Activated CD8-positive, alpha-beta memory T cell treated with anti-CD3 and anti-CD28 coated beads, Interleukin-2, amount 50 U/mL, for 1 hour (primary cell): ENCODE measurements around the gene SKIDA1.

ENCODE experiments used
- DNase-seq: peaks from one replicate; pipeline ENCODE4 v3.0.0-alpha.2; 2020; ENCODE audit errors: extremely low read depth

SKIDA1 gene

DNA sequence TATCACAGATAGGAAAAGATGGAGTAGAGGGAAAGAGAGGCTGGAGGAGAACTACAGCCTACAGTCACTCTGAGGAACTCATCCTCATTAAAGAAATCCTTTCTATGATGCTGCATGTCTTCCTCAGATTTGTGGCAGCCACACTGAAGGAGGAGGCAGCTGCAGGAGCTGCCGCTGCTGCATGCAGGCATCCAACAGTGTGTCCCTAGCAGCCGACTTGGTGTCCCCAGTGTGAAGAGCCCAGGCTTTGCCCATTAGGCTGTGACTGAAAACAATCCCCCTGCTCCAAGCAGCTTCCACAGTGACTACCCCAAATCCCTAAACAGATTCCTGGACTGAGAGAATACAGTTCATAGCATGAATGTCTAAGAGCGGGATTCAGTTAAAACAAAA lies 23.1 kb downstream of the SKIDA1 start:
- DNase-seq: no peak

DNA sequence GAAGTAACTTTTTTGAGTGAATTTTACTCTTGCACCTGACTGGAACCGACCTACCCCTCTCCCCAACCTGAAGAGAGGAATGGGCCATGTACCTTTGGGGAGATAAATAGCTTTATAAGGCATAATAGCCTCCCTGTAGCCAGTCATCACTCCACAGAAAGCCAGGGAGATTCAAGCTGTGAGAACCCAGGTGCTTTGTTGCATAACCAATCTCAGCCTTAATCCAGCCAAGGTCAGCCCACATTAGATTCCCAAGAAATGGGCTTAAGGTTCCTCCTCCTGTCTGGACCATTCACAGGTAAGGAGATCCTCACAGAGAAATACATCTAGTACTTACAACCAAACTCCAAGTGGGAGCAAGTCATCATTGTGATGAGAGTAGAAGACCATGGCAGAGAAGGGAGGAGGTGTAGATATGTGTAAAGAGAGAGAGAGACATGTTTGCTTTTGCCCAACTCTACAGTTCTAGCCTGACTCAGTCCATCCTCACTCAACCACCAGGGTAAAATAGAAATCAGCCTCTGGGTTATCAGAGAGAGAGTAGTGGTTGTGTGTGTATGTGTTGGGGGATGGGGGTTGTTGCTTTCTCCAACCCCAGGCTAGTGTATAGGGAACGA lies 23.6 kb downstream of the SKIDA1 start:
- no peak for DNase-seq

DNA sequence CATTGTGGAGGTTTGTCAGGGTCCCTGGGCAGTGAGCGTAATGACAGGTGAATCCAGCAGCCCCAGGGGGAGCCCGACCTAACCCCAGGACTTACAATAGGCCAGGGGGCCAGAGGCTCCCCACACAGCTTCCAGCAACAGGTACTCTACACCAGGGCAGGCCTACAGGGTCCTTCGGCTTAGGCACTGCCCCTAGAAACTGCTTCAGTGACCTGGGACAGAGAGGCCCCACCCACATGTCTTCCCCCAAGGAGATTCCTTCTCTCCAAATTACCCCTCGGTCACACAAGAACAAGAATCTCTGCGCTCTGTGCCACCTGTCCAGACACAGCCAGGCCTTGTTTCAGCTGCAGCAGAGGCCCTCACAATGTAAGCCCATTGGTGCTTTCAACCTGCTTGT lies 24.4 kb downstream of the SKIDA1 start:
- no peak for DNase-seq

DNA sequence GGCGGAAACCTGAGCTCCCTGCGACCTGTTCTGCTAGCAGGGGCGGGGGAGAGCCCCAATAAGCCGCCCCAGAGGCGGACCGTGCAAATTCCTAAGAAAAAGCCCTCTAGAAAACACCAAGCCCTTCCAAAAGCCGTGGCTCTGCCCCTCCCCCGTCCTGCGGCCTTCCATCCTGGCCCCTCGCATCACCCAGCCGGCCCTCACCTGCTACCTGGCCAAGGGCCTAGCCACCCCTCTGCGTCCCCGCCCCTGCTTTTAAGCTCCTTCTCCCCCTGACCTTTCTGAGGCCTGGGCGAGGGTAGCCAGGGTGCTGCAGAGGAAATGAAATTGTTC lies 24.9 kb downstream of the SKIDA1 start:
- DNase-seq: no peak

DNA sequence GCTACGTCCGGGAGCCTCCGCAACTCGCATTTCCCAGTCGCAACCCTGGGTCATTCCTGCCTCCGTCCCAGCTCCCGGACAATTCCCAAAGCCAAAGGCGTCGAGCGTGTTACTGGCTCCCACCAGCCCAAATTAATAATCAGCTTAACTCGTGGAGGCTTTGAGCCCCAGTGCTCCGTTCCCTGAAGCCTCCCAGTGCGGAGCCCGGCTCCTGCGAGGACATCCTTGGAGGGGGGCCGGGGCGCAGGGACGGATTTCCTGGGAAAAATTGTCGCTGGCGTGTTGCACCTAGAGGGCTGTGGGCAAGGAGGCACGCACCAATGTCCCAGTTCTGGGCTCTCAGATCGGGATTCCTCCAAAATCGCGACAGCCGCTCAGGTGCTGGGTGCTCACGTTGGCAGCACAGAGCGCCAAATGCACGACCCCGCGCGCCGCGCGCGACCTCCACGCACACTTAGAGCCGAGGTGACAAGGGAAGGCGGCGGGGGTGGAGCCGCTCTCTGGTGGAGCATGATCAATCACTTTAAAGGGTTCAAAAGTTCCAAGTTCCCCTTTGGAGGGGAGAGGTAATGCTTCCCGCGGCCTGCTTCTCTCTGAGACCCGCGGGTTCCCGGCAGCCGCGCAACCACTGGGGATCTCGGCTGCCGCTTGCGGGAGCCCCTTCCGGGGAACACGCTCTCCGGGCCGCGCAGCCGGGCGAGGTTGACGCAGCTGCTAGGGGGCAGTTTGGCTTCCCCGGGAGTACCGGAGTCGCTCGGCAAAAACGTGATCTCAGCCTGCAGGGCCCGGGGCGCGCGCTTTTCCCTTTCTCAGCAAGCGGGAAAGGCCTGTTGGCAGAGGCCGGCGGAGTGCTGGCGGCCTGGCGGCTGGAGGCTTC lies 25.5 kb downstream of the SKIDA1 start:
- DNase-seq: no peak

DNA sequence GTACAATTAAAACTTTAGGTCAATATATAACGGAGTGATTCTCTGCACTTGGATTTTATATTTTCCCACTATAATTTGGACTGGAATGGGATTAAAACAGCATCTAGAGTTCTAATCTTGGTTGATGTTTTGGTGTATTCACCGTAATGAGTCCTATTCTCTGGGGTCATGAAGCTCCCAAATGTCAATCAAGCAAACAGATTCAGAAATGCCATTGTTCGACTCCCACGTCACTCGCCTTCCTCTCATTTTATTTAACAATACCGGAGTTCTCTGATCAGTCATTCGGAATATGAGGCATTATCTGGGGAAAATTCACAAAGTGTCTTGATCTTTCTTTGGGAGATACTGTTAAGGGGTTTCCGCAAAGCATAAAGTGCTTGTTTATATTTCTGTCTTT lies 26.5 kb downstream of the SKIDA1 start:
- no peak for DNase-seq

DNA sequence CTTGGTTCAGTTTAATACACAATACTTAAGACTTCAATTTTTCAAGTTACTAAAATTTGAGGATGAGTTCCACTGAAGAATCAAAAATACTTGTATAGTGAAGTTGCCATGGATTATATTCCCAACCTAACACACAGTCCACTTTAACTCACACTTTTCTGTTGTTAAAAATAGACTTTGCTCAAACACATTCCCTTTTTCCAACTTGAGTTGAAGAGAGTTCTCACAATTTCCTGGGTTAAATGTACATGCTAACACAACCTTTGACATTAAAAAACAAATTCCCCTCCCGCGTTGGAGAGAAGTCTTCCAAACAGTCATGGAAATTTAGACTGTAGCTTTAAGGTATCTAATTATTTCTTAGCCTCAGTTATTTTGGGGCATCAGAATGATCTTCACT lies 27.1 kb downstream of the SKIDA1 start:
- no peak for DNase-seq

DNA sequence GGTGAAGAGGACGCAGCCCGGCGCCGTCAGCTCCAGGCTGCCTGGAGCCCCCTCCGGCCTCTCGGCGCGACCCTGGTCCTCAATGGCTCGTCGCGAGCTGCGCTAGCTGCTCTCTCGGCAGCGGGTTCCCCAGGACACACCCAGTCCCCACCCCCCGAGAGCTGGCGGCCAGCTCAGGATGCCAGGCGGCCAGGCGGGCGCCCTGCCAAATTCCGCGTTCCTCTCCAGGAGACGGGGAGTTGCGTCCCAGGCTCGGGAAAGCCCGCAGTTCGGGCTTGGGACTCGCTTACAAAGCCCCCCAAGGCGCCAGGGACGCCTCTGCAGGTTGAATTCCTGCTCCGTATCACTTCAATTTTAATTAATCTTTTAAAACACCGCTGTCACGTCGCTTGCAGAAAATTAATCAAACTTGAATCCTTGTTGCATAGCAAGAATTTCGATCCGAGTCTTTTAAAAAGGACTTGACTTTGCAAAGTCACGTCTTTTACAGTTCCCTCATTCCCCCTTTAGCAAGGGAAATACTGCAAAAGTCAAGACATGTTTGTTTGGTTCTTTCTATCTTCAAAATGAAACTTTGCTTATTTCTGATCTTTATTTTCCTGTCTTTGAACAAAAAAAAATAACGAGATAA lies 28.2 kb downstream of the SKIDA1 start:
- no peak for DNase-seq

DNA sequence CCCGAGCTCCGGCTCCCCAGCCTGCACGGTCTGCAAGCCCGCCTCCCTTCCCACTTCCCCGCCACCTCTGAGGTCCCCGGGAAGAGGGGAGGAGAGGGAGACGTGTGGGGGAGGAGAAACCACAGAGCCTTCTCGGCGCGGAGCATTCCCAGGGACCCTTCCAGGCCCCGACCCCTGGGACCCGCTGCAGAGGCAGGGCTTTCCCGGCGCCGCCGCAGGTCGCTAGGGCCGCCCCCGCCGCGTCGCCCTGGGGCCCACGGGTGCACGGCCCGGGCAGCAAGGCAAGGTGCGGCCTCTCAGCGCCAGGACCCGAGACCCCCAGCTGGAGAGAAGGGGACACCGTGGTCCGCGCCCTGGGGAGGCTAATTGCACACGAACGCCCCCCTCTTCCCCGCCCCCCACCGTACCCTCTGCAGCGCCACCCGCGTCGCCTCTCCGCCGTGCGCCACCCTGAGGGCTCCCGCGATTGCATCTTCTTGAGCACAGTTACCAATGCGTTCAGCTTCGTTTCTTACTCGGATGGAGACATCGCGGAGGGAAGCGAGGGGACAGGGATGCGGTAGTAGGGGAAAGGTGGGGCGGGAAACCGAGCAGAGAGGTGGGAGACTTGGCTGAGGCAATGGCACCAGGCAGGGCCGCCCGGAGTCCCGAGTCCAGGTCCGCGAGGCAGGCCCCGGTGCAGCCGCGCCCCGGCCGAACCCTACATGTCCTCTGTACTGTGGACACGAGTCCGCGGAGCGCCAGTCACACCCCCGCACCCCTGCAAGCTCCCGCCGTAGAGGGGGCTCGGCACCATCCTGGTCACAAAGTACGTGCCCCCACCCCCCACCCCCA lies 28.9 kb downstream of the SKIDA1 start:
- DNase-seq: no peak

DNA sequence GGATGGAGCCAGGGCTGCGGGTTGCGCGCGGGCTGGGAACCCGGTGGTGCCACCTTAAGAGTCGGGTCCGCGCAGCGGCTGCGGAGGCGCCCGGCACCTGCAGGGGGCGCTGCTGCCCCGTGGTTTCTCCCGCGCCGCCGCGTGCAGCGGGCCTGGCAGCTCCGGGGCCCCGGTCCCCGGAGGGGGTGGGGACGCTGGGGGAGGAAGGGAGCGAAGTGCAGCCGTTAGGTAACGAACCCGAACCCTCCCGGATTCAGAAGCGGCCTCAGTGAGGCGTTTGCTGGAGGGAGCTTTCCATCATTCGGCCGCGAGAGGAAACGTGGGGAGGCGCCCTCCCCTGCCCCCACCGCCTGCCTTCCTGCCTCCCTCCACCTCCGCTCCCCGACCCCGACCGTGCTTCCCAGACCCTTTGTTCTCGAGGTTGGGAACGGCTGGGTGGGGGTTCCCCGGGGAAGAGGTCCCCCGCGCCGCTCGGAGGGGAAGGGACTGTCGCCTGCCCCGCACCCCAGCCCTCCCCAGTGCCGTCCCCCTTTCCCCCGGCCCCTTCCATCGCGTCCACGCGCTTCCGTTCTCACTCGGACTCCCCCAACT lies 29.6 kb downstream of the SKIDA1 start:
- DNase-seq: peak; percentile 36

DNA sequence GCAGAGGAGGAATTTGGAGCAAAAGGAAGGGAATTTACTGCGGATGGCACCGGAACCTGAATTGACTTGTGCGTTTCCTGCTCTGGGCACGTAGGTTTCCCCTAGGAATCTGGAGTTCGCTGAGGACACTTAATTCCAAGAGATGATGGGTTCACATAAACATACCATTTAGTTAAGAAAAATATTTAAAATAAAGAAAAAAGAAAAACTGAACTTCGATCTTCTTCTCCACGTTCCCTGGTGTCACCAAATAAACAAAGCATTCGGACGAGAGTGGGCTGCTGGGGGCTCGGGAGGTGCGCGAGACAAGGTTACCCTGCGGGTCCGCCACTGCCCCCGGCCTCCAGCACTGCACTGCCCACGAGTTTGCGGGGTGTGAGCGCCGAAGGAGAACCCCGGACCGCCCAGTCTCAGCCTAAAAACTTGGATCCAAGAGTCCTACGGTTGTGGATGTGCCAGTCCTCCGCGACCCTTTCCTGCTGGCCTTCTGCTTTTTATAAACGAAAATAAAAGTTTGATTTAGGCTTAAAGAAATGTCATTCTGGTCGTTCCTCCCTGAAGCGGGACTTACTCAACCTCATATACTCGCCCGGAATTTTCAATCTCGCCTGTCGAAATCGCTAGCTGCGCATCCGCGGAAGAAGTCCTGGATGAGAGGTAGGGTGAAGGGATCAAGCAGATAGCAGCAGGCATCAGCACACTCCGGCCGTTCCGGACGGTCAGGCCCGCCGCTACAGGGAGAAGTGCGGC lies 30.3 kb downstream of the SKIDA1 start:
- no peak for DNase-seq

DNA sequence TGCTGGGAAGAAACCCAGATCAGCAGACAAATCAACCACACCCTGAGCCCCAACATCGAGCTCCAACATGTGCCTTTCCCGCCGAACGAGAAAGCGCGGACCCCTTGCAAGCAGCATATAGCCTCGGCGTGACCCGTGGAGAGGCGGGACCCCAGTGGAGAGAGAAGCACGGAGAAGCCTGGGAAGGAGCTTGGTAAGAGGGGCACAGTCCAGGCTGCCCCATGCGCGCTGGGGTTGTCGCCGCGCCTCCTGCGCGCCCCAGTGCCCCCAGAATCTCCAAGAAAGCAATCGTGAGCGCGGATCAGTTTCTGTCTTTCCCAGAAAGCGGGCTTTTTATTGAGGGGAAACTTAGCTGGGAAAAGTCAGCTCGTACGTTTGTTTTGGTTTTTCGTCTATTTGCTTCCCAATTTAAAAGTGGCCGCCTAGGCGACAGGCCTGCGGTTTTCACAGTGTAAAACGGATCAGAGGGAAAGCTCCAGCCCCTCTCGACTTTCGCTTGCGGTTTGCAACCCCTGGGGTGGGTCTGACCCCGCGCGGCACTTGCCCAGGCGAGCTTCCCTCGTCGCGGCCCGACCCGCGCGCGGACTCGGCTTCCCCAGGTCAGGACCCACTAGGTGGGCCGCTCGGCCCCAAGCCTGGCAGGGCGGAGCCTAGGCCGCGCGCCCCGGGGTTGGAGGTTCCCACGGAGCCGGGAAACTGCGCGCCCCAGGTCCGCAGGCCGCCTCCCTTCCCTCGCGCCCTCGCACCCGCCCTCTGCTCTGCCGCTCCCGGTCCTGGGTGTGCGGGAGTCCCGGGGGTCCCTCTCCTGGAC lies 31.1 kb downstream of the SKIDA1 start:
- no peak for DNase-seq

DNA sequence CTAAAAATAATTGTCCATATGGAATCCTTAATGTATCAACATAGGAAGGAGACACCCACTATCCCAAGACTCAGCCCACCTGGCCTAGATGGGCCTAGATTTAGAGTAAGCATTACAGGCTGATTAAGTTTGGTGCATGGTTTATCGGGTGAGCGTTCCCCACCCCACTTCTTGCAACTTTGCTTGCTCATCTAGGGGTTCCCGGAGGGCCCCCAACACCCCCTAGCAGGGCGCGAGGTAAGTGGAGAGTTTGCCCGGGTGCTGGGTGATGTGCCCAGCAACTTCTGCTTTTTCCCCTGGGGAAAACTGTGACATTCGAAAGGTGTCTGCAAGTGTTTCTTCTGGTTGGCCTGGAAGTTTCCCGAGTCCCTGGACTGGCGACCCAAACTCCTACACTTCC lies 31.7 kb downstream of the SKIDA1 start:
- no peak for DNase-seq

DNA sequence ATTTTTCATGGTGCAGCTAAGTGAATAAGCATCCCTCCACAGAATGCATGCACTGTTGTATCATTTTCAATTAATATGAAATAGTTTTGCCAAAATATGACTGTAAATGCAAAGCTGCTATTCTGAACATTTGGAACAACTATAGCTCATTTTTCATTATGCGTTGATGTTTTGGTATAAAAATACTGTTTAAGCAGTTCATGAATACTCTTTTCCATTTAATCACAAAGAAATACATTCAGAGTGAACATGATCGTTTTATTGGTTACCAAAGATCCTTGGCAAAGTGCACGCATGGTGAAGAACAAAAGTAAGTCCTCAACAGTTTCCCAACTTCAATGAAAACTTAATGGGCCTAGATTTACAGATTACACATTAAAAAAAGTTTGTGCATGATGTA lies 33.1 kb downstream of the SKIDA1 start:
- no peak for DNase-seq

DNA sequence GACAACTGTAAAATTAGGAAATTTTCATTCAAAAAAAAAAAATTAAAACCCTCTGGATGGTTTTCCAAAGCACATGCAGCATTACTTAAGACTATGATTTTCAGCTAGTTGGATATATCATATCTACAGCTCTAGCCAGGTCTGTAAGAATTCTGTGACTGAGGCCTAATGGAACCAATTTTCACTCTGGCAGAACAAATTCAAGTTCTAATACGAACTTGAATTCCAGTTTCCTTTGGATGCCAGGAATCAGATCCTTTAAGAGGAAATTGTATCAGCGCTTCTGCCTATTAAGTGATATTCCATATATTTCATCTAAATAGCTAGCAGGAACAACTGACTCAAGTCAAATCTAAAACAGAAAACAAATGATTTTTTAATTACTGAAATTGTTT lies 34.8 kb downstream of the SKIDA1 start:
- no peak for DNase-seq

DNA sequence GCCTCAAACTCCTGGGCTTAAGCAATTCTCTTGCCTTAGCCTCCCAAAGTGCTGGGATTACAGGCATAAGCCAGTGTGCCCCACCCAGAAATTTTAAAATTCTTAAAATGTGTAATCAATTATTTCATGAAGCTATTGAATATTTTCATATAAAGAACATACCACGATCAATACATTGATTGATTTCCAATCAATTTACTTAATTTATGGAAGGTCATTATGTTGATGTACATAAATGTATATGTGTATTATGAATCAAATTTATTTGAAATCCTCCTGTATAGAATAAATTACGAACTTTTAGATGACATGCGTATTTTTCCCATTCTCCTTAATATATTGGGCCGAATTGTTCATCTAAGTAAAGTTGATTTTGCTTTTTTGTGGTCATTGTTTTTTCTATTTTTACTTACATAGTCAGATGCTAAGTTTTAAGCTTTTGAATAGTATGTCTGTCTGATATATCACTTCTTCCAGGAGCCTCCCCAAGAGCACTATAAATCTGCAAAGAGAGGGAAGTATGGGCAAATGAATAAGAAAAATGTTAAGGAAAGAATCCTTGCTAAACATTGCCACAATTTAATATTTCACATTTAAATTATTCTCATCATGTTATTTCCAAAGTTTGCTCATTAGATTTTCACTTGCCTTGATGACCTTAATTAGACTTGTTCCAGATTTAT lies 35.3 kb downstream of the SKIDA1 start:
- no peak for DNase-seq

DNA sequence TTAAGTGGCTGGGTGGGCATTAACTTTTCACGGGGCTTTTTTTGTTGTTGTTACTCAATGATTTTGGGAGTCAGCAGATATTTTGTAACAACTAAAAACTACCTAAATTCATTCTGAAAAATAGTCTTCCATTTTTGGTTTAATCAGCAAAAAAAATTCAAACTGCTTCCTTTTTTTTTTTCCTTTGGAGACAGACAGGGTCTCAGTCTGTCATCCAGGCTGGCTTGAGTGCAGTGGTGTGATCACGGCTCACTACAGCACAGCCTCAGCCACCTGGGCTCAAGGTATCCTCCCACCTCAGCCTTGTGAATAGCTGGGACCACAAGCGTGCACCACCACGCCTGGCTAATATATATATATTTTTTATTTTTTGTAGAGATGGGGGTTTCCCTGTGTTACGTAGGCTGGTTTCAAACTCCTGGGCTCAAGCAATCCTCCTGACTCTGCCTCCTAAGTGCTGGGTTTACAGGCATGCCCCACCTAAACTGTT lies 36.5 kb downstream of the SKIDA1 start:
- DNase-seq: no peak

DNA sequence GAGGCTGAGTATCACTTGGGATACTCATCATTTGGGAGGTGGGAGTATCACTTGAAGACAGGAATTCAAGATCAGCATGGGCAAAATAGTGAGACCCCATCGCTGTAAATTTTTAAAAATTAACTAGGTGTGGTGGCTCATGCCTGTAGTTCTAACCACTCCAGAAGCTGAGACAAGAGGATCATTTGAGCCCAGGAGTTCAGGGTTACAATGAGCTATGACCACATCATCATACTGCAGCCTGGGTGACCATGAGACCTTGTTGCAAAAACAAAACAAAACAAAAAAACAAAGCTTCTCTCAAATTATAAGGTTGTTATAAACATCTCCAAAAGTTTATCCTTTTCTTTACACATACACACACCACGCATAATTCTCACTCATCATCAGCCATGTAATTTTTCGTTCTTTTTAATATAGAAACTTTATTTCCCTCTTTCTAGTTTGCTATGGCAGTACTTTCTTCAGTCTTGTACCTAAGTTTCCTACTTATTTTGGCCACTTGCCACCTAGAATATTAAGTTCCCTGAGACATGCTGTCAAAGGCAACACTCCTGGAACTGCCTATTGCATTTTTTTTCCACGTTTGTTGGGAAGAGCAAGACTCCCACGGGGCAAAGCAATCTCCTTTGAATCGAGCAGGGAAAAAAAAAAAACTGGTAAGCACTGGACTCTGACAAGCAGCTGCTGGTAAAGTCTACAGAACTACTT lies 37.1 kb downstream of the SKIDA1 start:
- no peak for DNase-seq
